Tibial nerve (tissue), 3 donors: Measurements from ENCODE around the gene CD5L.

Experiments
- POLR2A ChIP-seq, 2 donors: fragments of 450-650 bp; IDR thresholded peaks; one replicate each; pipeline ENCODE4 v1.6.1; 2017; ENCODE audit warnings: antibody characterized with exemption in 2 of 2, mild to moderate bottlenecking in 2 of 2, moderate library complexity in 2 of 2
- TF ChIP-seq, protein P1 (sequence below), 5 experiments: fragments of 200-600 bp in 3 of 5; fragments of 450-650 bp in 2 of 5; sonication (generic) in 3 of 5; IDR thresholded peaks; one replicate each; pipeline ENCODE4 v1.5.1; 2016 to 2019; ENCODE audit warnings: antibody characterized with exemption in 5 of 5, mild to moderate bottlenecking in 3 of 5, moderate library complexity in 2 of 5

DNA sequence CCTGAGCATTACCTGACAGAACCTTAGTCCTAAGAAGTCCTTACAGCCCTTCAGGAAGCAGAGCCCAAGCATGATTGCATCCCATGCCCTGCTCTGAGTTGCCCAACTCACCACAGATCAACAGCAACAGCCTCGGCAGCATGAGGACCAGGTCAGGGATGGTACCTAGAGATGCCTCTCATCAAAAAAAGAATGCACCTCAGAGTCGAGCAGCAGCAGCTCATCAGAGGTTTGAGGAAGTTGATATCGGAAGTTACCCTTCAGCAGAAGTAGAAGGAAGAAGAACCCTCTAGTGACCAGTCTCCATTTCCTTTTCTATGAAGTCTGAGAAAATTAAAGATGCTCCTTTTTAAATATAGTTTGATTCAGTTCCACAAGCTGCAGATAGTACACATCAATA, 21.7 kb downstream of the CD5L start, which contains the start of gene FCRL1:
- TF ChIP-seq, protein P1, sequence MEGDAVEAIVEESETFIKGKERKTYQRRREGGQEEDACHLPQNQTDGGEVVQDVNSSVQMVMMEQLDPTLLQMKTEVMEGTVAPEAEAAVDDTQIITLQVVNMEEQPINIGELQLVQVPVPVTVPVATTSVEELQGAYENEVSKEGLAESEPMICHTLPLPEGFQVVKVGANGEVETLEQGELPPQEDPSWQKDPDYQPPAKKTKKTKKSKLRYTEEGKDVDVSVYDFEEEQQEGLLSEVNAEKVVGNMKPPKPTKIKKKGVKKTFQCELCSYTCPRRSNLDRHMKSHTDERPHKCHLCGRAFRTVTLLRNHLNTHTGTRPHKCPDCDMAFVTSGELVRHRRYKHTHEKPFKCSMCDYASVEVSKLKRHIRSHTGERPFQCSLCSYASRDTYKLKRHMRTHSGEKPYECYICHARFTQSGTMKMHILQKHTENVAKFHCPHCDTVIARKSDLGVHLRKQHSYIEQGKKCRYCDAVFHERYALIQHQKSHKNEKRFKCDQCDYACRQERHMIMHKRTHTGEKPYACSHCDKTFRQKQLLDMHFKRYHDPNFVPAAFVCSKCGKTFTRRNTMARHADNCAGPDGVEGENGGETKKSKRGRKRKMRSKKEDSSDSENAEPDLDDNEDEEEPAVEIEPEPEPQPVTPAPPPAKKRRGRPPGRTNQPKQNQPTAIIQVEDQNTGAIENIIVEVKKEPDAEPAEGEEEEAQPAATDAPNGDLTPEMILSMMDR (IDR thresholded peaks at IDR 0.05), result no peak
- TF ChIP-seq POLR2A (IDR thresholded peaks at IDR 0.05), result no peak
